ENCODE results near the gene COL21A1.

DNA sequence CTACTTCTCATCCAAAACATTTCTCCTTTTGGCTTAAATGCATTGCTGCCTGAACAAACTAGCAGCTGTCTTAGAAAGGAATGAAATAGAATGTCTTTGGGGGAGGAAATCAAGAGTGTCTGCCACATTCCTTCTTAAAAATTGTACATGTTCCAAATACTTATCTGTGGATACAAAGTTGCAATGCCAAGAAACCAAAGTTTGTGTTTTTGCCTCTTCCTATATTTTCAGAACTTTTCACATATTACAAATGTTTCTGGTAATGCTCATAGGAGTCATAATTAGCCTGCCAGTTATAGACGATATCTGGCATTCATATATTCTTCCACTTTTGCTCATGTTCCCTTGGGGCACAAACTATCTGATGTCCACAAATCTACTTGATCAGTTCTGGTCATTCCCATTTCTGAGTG lies 206.5 kb downstream of the COL21A1 start:
- TF ChIP-seq, protein P1, sequence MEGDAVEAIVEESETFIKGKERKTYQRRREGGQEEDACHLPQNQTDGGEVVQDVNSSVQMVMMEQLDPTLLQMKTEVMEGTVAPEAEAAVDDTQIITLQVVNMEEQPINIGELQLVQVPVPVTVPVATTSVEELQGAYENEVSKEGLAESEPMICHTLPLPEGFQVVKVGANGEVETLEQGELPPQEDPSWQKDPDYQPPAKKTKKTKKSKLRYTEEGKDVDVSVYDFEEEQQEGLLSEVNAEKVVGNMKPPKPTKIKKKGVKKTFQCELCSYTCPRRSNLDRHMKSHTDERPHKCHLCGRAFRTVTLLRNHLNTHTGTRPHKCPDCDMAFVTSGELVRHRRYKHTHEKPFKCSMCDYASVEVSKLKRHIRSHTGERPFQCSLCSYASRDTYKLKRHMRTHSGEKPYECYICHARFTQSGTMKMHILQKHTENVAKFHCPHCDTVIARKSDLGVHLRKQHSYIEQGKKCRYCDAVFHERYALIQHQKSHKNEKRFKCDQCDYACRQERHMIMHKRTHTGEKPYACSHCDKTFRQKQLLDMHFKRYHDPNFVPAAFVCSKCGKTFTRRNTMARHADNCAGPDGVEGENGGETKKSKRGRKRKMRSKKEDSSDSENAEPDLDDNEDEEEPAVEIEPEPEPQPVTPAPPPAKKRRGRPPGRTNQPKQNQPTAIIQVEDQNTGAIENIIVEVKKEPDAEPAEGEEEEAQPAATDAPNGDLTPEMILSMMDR (conservative IDR thresholded peaks at IDR 0.05) = no peak
- no peak for TF ChIP-seq ZFX (IDR thresholded peaks at IDR 0.05)

Data from C4-2B (cell line).